IMR-90 (cell line): ENCODE results near the gene NEURL1. TPM values are rescaled to one million over a fixed set of nuclear protein-coding genes. Genes with fewer than 3 reads are reported as not detected.

Source experiments
- ATAC-seq: fragments of 200-7000 bp; cut with Tn5 transposase; 2 replicates; pipeline ENCODE4 v1.9.1; 2020; ENCODE audit warnings: low read depth, mild to moderate bottlenecking, moderate library complexity
- BruUV-seq: library from RNA; stranded (reverse); fragments of 400-500 nt; replicated peaks from 2 replicates; lab custom pipeline; 2021; lab: Mats Ljungman, UMichigan
- CTCF ChIA-PET: fragments of 300-600 bp; formaldehyde crosslinking; extraction: SDS; loops from one replicate; lab custom pipeline; 2021; ENCODE audit warnings: antibody characterized with exemption; lab: Yijun Ruan, JAX
- POLR2A ChIA-PET: fragments of 300-600 bp; sonication (Branson Sonifier 250); formaldehyde crosslinking; loops from one replicate; lab custom pipeline; 2022; ENCODE audit warnings: antibody characterized with exemption; ENCODE audit not compliant: unreplicated experiment; lab: Charles Lee
- DNase-seq: peaks from one replicate; pipeline ENCODE4 v3.0.0; 2013
- H2AFZ ChIP-seq: replicated peaks from 2 replicates; pipeline ENCODE3; 2013; ENCODE audit warnings: low read length, mild to moderate bottlenecking; ENCODE audit not compliant: poor library complexity
- H2AK5ac ChIP-seq: 2 replicates; pipeline ENCODE4 v1.6.1; 2013; ENCODE audit warnings: low read depth, low read length, inconsistent platforms
- H2AK9ac ChIP-seq: replicated peaks from 2 replicates; pipeline ENCODE3; 2013; ENCODE audit warnings: mild to moderate bottlenecking, low read depth, low read length, moderate library complexity; ENCODE audit not compliant: poor library complexity
- H2BK120ac ChIP-seq: 2 replicates; pipeline ENCODE4 v1.6.1; 2013; ENCODE audit warnings: low read depth, low read length, inconsistent platforms
- H2BK15ac ChIP-seq: 3 replicates; pipeline ENCODE4 v1.6.1; 2013; ENCODE audit warnings: low read depth, low read length, inconsistent platforms
- H2BK20ac ChIP-seq: 2 replicates; pipeline ENCODE4 v1.6.1; 2013; ENCODE audit warnings: low read depth, mild to moderate bottlenecking, inconsistent platforms, low read length, moderate library complexity
- H2BK5ac ChIP-seq: 2 replicates; pipeline ENCODE4 v1.6.1; 2013; ENCODE audit warnings: mild to moderate bottlenecking, low read depth, low read length, inconsistent platforms; ENCODE audit not compliant: poor library complexity, severe bottlenecking
- H3K14ac ChIP-seq: replicated peaks from 2 replicates; pipeline ENCODE4 v1.6.1; 2013; ENCODE audit warnings: low read depth, low read length, inconsistent platforms
- H3K18ac ChIP-seq: 2 replicates; pipeline ENCODE4 v1.6.1; 2013; ENCODE audit warnings: low read depth, low read length, control low read depth
- H3K23ac ChIP-seq: 2 replicates; pipeline ENCODE4 v1.6.1; 2013; ENCODE audit warnings: low read depth, low read length, inconsistent platforms
- H3K27ac ChIP-seq: 2 replicates; pipeline ENCODE4 v1.5.1; 2013; ENCODE audit warnings: mild to moderate bottlenecking, control low read depth, low read length; ENCODE audit not compliant: insufficient read depth
- H3K27me3 ChIP-seq: 2 replicates; pipeline ENCODE4 v1.6.1; 2013; ENCODE audit warnings: low read length; ENCODE audit not compliant: control insufficient read depth, insufficient read depth
- H3K36me3 ChIP-seq: 2 replicates; pipeline ENCODE4 v1.6.1; 2013; ENCODE audit warnings: low read length, mixed read lengths; ENCODE audit not compliant: control insufficient read depth, insufficient read depth
- H3K4ac ChIP-seq: 2 replicates; pipeline ENCODE4 v1.6.1; 2013; ENCODE audit warnings: low read depth, low read length, inconsistent platforms
- H3K4me1 ChIP-seq: 2 replicates; pipeline ENCODE4 v1.6.1; 2013; ENCODE audit warnings: low read length, mixed read lengths; ENCODE audit not compliant: control insufficient read depth, insufficient read depth
- H3K4me2 ChIP-seq: 2 replicates; pipeline ENCODE4 v1.6.1; 2013; ENCODE audit warnings: low read depth, mild to moderate bottlenecking, control low read depth, low read length, moderate library complexity
- H3K4me3 ChIP-seq: 2 replicates; pipeline ENCODE4 v1.5.1; 2013; ENCODE audit warnings: low read depth, mild to moderate bottlenecking, control low read depth, low read length, moderate library complexity; ENCODE audit not compliant: insufficient read depth
- H3K56ac ChIP-seq: 2 replicates; pipeline ENCODE4 v1.6.1; 2013; ENCODE audit warnings: low read length, inconsistent platforms; ENCODE audit not compliant: insufficient read depth; ENCODE audit errors: extremely low read depth
- H3K79me1 ChIP-seq, 2 experiments: 2 replicates each; pipeline ENCODE4 v1.6.1; 2013; ENCODE audit warnings: low read length in 2 of 2, inconsistent platforms in 1 of 2, low read depth in 1 of 2
- H3K9ac ChIP-seq: 2 replicates; pipeline ENCODE4 v1.6.1; 2013; ENCODE audit warnings: low read depth, low read length, control low read depth
- H3K9me1 ChIP-seq: 2 replicates; pipeline ENCODE4 v1.6.1; 2013; ENCODE audit warnings: low read length, inconsistent platforms; ENCODE audit not compliant: insufficient read depth
- H3K9me3 ChIP-seq: 2 replicates; pipeline ENCODE4 v1.6.1; 2013; ENCODE audit warnings: low read length; ENCODE audit not compliant: control insufficient read depth, insufficient read depth
- H4K20me1 ChIP-seq: 2 replicates; pipeline ENCODE4 v1.6.1; 2013; ENCODE audit warnings: low read length, inconsistent platforms; ENCODE audit not compliant: insufficient read depth
- H4K5ac ChIP-seq: 2 replicates; pipeline ENCODE4 v1.6.1; 2013; ENCODE audit warnings: mild to moderate bottlenecking, low read depth, low read length, control low read depth
- H4K8ac ChIP-seq, 2 experiments: 2 replicates each; pipeline ENCODE4 v1.6.1; 2013; ENCODE audit warnings: low read depth in 2 of 2, low read length in 2 of 2, control low read depth in 1 of 2, inconsistent platforms in 1 of 2
- H4K91ac ChIP-seq: 2 replicates; pipeline ENCODE4 v1.6.1; 2013; ENCODE audit warnings: low read depth, low read length, inconsistent platforms; ENCODE audit not compliant: insufficient read depth
- CEBPB ChIP-seq: IDR thresholded peaks from 2 replicates; pipeline ENCODE4 v1.6.1; 2012; ENCODE audit warnings: low read depth, low read length, improper control_type of control experiment
- RAD21 ChIP-seq: IDR thresholded peaks from 2 replicates; pipeline ENCODE4 v1.6.1; 2012; ENCODE audit warnings: low read length, improper control_type of control experiment
- RCOR1 ChIP-seq: IDR thresholded peaks from 2 replicates; pipeline ENCODE4 v1.6.1; 2012; ENCODE audit warnings: mild to moderate bottlenecking, low read length, improper control_type of control experiment; ENCODE audit not compliant: insufficient replicate concordance
- WGBS, 2 experiments: methylation state at CpG; one replicate each; pipeline versions ENCODE4 v1.1.5 to v1.1.7; 2013; ENCODE audit warnings: missing lambda C conversion rate in 2 of 2; ENCODE audit not compliant: insufficient read length in 1 of 2; ENCODE audit errors: extremely low coverage in 2 of 2; 5-methylcytosine and 5-hydroxymethylcytosine counted together
- dilution Hi-C: fragments of 300-500 bp; cut with HindIII; formaldehyde crosslinking; loops from one replicate; pipeline ENCODE4 v1.14.3; 2018; ENCODE audit warnings: low sequenced_read_pairs; ENCODE audit not compliant: unreplicated experiment
- in situ Hi-C: fragments of 300-500 bp; cut with MboI; formaldehyde crosslinking; loops from 3 replicates; pipeline ENCODE4 v1.14.3; 2019; ENCODE audit warnings: low sequenced_read_pairs, inconsistent platforms, mixed read lengths
- intact Hi-C: fragments of 100-400 bp; cut with micrococcal nuclease; formaldehyde crosslinking; loops from 2 replicates; pipeline ENCODE4 v1.10.0; 2022
- polyA plus RNA-seq, 3 experiments: library from polyadenylated mRNA; depleted of rRNA; stranded (reverse); fragments of >200 nt; gene quantifications; 2 replicates each; pipeline ENCODE4 v1.2.3, GENCODE V29; 2012; ENCODE audit warnings: low replicate concordance in 1 of 3
- total RNA-seq: library from RNA; depleted of rRNA; stranded (reverse); fragments of >200 nt; gene quantifications from 2 replicates; pipeline ENCODE4 v1.2.3, GENCODE V29; 2012
- TF ChIP-seq, protein P1 (sequence below): fragments of 150-350 bp; IDR thresholded peaks from 2 replicates; pipeline ENCODE4 v1.6.1; 2017; ENCODE audit warnings: mild to moderate bottlenecking, antibody characterized with exemption, low read length, low read depth
- TF ChIP-seq, protein P2 (sequence below): conservative IDR thresholded peaks from 2 replicates; pipeline ENCODE4 v1.5.1; 2012; ENCODE audit warnings: mild to moderate bottlenecking, low read depth, low read length, improper control_type of control experiment

NEURL1 gene
- total and polyA plus RNA-seq, 2 of the 4 experiments (the other 2 are of a cell fraction): 0.36 to 0.82 TPM

DNA sequence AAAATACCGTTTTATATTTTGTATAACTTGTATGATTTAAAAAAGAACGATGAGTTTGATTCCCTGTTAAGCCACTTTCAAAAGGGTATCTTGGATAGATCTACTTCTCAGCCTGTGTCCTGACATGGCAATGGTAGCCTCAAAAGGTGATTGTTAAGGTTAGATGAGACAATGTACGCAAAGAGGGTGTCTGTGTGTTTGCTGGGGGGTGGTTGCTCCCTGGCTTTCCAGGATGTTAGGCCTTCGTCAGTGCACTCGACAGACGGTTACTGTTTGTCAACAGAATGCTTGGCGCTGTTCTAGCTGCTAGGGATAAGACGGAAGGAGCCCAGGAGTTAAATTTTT lies 90.3 kb downstream of the NEURL1 start:
- Histone ChIP-seq H3K4me3 (no peak overlapping the region), H4K20me1 (no peaks in the 10 kb centered on the region; the same call in 1 of the 2 replicates), H3K14ac (no peak overlapping the region), H2AK9ac (no peak overlapping the region), H2BK15ac (no peak overlapping the region), H4K5ac (no peak overlapping the region), H3K4ac (no peak overlapping the region), H2AK5ac (no peak overlapping the region), H2BK20ac (no peak overlapping the region), H3K27ac (no peak overlapping the region), H3K4me1 (no peaks in the 10 kb centered on the region), H2BK120ac (no peak overlapping the region), H4K91ac (no peak overlapping the region), H3K9me1 (no peaks in the 10 kb centered on the region), H3K9ac (no peak overlapping the region), H2BK5ac (no peak overlapping the region), H3K23ac (no peak overlapping the region; the same call in 1 of the 2 replicates), H4K8ac (no peak overlapping the region), H3K79me1 (no peaks in the 10 kb centered on the region), H3K4me2 (no peak overlapping the region), H2AFZ (no peak overlapping the region), H3K9me3 (peaks cover 4% of the 10 kb centered on the region), H3K56ac (no peak overlapping the region), H3K36me3 (no peaks in the 10 kb centered on the region), H3K27me3 (peaks cover 57% of the 10 kb centered on the region), H3K18ac (no peak overlapping the region)
- ATAC-seq (no peak), DNase-seq (no peak)
- TF ChIP-seq, protein P1, sequence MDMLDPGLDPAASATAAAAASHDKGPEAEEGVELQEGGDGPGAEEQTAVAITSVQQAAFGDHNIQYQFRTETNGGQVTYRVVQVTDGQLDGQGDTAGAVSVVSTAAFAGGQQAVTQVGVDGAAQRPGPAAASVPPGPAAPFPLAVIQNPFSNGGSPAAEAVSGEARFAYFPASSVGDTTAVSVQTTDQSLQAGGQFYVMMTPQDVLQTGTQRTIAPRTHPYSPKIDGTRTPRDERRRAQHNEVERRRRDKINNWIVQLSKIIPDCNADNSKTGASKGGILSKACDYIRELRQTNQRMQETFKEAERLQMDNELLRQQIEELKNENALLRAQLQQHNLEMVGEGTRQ: no peak
- TF ChIP-seq RCOR1 (no peak), CEBPB (no peak), RAD21 (no peak)
- TF ChIP-seq, protein P2, sequence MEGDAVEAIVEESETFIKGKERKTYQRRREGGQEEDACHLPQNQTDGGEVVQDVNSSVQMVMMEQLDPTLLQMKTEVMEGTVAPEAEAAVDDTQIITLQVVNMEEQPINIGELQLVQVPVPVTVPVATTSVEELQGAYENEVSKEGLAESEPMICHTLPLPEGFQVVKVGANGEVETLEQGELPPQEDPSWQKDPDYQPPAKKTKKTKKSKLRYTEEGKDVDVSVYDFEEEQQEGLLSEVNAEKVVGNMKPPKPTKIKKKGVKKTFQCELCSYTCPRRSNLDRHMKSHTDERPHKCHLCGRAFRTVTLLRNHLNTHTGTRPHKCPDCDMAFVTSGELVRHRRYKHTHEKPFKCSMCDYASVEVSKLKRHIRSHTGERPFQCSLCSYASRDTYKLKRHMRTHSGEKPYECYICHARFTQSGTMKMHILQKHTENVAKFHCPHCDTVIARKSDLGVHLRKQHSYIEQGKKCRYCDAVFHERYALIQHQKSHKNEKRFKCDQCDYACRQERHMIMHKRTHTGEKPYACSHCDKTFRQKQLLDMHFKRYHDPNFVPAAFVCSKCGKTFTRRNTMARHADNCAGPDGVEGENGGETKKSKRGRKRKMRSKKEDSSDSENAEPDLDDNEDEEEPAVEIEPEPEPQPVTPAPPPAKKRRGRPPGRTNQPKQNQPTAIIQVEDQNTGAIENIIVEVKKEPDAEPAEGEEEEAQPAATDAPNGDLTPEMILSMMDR: no peak
- CTCF ChIA-PET: no interaction called here
- dilution Hi-C loops: no loop called here
- 86% methylated on average over 4 of the region's 8 CpGs; no CpG with 5 or more reads in 1 of the 2 experiments for WGBS, 2 experiments
- intact Hi-C loops: no loop called here
- POLR2A ChIA-PET: no interaction called here
- BruUV-seq: no TSS peak
- in situ Hi-C loops: no loop called here
